Gastroesophageal sphincter (tissue), 4 donors: ENCODE data around the gene TAX1BP3. TPM values are rescaled to one million over a fixed set of nuclear protein-coding genes. Genes with fewer than 3 reads are reported as not detected.

ENCODE experiments used
- ATAC-seq: fragments of 150-250 bp; one replicate; pipeline ENCODE4 v1.9.1; 2016; ENCODE audit warnings: mild to moderate bottlenecking, moderate library complexity
- H3K27ac ChIP-seq, 4 donors: fragments of 200-600 bp; sonication (generic) in 3 of 4; 1 replicate in 3 of 4; 2 replicates in 1 of 4; pipeline ENCODE4 v1.5.1; 2016 to 2019
- H3K27me3 ChIP-seq: fragments of 200-600 bp; sonication (generic); one replicate; pipeline ENCODE4 v1.5.1; 2019
- H3K36me3 ChIP-seq, 2 donors: fragments of 200-600 bp; sonication (generic); one replicate each; pipeline ENCODE4 v1.5.1; 2019; ENCODE audit warnings: control low read depth in 1 of 2
- H3K4me1 ChIP-seq, 3 donors: fragments of 200-600 bp; sonication (generic); 1 replicate in 2 of 3; 2 replicates in 1 of 3; pipeline ENCODE4 v1.5.1; 2016 to 2019; ENCODE audit warnings: control low read depth in 2 of 3
- H3K4me3 ChIP-seq, 2 donors: fragments of 200-600 bp; sonication (generic); one replicate each; pipeline ENCODE4 v1.5.1; 2019; ENCODE audit warnings: mild to moderate bottlenecking in 1 of 2, moderate library complexity in 1 of 2
- H3K9me3 ChIP-seq, 3 donors: fragments of 200-600 bp; sonication (generic); one replicate each; pipeline ENCODE4 v1.5.1; 2017 to 2019; ENCODE audit warnings: control low read depth in 2 of 3
- EP300 ChIP-seq: sonication (generic); formaldehyde crosslinking; IDR thresholded peaks from one replicate; pipeline ENCODE4 v1.6.1; 2017; ENCODE audit warnings: antibody characterized with exemption, mild to moderate bottlenecking
- POLR2A ChIP-seq, 2 donors: fragments of 450-650 bp; IDR thresholded peaks; one replicate each; pipeline ENCODE4 v1.6.1; 2017; ENCODE audit warnings: antibody characterized with exemption in 2 of 2, mild to moderate bottlenecking in 2 of 2, moderate library complexity in 1 of 2
- POLR2AphosphoS5 ChIP-seq: sonication (generic); formaldehyde crosslinking; IDR thresholded peaks from one replicate; pipeline ENCODE4 v1.6.1; 2017; ENCODE audit warnings: antibody characterized with exemption
- WGBS, 2 donors: methylation state at CpG; one replicate each; pipeline ENCODE4 v1.1.5; 2018; ENCODE audit warnings: low coverage in 1 of 2; 5-methylcytosine and 5-hydroxymethylcytosine counted together
- total RNA-seq, 4 donors: library from RNA; depleted of rRNA; stranded (reverse); fragments of >200 nt; gene quantifications; one replicate each; pipeline ENCODE4 v1.1.0, GENCODE V29; 2016
- TF ChIP-seq, protein P1 (sequence below), 4 experiments: fragments of 200-600 bp in 2 of 4; fragments of 450-650 bp in 2 of 4; sonication (generic) in 1 of 4; IDR thresholded peaks; one replicate each; pipeline ENCODE4 v1.5.1; 2017 to 2019; ENCODE audit warnings: antibody characterized with exemption in 4 of 4, mild to moderate bottlenecking in 2 of 4, moderate library complexity in 2 of 4

TAX1BP3 gene
- total RNA-seq, 4 donors from 2014 or later, result 98.5 to 172 (median 109) TPM

DNA sequence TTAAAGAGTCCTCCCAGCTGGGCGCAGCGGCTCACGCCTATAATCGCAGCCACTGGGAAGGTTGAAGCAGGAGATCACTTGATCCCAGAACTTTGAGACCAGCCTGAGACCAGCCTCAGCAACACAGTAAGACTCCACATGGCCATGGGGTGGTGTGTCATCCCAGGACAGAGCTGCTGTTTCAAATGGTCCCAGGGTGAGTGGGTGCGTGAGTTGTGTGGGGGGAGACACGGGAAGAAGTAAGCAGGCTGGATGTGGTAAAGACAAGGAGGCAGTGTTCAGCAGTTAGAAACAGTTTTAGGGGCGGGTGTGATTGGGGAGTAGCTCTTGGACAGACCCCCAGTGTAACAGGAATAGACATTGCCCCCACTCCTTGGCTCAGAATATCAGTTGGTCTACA, 36.1 kb downstream of the TAX1BP3 start:
- ATAC-seq, result no peak
- Histone ChIP-seq H3K27ac (no peak overlapping the region), H3K4me1 (peaks cover 0 to 35% (median 12%) of the 10 kb centered on the region in 3 donors), H3K27me3 (no peaks in the 10 kb centered on the region), H3K4me3 (no peak overlapping the region), H3K36me3 (peaks cover 0 to 52% of the 10 kb centered on the region in 2 donors), H3K9me3 (no peaks in the 10 kb centered on the region)
- no peak for TF ChIP-seq EP300
- no peak for TF ChIP-seq POLR2AphosphoS5
- TF ChIP-seq POLR2A (IDR thresholded peaks at IDR 0.05), result no peak
- TF ChIP-seq, protein P1, sequence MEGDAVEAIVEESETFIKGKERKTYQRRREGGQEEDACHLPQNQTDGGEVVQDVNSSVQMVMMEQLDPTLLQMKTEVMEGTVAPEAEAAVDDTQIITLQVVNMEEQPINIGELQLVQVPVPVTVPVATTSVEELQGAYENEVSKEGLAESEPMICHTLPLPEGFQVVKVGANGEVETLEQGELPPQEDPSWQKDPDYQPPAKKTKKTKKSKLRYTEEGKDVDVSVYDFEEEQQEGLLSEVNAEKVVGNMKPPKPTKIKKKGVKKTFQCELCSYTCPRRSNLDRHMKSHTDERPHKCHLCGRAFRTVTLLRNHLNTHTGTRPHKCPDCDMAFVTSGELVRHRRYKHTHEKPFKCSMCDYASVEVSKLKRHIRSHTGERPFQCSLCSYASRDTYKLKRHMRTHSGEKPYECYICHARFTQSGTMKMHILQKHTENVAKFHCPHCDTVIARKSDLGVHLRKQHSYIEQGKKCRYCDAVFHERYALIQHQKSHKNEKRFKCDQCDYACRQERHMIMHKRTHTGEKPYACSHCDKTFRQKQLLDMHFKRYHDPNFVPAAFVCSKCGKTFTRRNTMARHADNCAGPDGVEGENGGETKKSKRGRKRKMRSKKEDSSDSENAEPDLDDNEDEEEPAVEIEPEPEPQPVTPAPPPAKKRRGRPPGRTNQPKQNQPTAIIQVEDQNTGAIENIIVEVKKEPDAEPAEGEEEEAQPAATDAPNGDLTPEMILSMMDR (IDR thresholded peaks at IDR 0.05), result no peak
- 78% methylated on average over 3 of the region's 7 CpGs; no CpG with 5 or more reads in 1 of the 2 donors for WGBS, 2 donors

DNA sequence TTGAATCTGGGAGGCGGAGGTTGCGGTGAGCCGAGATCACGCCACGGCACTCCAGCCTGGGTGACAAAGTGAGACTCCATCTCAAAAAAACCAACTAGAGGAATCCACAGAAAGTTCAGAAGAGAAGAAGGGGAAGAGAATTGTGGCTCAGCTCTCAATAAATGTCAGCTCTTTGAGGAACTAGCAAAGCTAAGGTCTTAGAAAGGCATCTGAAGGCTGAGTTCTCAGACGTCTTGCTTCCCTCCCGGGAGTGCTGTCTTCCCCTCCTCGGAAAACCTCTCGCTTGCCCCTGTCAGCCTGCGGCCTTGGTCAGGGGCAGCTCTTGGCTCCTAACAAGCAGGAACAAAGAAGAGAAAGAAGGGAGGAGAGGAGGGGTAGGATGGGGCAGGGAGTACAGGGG, 37.6 kb downstream of the TAX1BP3 start:
- 88 to 94% methylated on average over 9 to 10 of the region's 10 CpGs for WGBS, 2 donors
- Histone ChIP-seq H3K27ac (no peak overlapping the region), H3K9me3 (no peaks in the 10 kb centered on the region), H3K4me3 (no peak overlapping the region), H3K27me3 (no peaks in the 10 kb centered on the region), H3K4me1 (peaks cover 0 to 29% (median 8%) of the 10 kb centered on the region in 3 donors), H3K36me3 (peaks cover 0 to 67% of the 10 kb centered on the region in 2 donors)
- no peak for ATAC-seq
- no peak for TF ChIP-seq POLR2A (IDR thresholded peaks at IDR 0.05)
- TF ChIP-seq, protein P1 (IDR thresholded peaks at IDR 0.05), result no peak
- no peak for TF ChIP-seq EP300
- TF ChIP-seq POLR2AphosphoS5, result no peak

DNA sequence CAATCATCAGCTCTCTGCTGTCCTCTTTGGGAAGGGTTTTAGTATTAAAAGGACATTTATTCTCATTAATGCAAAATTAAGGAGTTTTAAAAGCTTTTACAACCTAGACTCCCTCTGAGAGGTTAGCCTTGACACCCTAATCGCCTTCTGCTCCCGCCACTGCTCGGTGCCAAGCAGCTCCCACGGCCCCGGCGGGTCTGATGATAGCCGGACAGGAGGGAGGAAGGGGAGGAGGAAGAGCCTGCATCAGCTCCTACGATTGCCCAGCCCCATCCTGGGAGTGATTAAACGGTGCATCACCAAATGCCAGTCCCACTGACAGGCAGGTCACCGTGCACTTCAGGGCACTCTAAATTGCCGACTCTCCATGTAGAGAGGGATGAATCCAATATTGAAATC, 40.6 kb downstream of the TAX1BP3 start:
- ATAC-seq, result no peak
- TF ChIP-seq EP300 (no peak), POLR2AphosphoS5 (no peak), POLR2A (IDR thresholded peaks at IDR 0.05) (no peak)
- TF ChIP-seq, protein P1 (IDR thresholded peaks at IDR 0.05), result no peak
- 67 to 83% methylated on average over 2 to 8 of the region's 11 CpGs for WGBS, 2 donors
- no peak overlapping the region for H3K27ac ChIP-seq
- no peaks in the 10 kb centered on the region for H3K27me3 ChIP-seq
- no peaks in the 10 kb centered on the region for H3K9me3 ChIP-seq
- H3K36me3 ChIP-seq, result peaks cover 0 to 91% of the 10 kb centered on the region in 2 donors
- peaks cover 0 to 6% (median 0%) of the 10 kb centered on the region in 3 donors for H3K4me1 ChIP-seq
- H3K4me3 ChIP-seq, result no peak overlapping the region

DNA sequence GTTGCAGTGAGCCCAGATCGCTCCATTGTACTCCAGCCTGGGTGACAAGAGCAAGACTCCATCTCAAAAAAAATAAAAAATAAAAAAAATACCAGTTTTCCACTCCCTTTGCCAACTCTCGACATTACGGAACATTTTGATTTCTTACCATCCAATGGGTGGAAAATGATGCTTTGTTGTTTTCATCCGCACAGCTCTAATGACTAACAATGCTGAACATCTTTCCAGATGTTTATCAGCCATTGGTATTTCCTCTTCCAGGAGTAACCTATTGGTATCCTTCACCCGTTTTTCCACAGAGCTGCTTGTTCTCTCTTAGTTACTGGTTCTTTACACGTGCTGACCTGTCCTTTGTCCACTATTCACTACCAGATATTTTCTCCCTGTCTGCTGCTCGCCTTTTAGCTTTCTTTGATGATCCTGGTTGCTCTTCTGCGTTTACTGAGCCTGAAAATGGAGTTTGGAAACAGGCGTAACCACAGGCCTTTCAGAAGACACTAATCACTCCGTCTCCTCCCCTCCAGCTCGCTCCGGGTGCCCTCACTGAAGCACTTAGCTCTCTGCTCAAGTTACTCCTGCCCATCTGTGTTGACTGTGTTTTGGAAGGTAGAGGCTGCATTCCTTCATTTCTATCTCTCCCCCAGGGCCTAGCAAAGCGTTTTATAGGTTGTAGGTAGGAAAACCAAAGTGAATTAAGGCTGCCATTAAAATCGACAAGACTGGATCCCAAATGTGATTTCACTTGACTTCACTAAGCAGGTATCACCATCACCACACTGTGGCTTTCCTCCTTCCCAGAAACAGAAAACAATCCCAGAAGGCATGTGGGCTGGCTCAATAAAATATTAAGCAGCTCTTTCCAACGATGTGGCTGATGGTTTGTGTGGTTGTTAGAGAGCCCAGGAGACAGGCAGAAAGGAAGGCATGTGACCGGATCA, 41.3 kb downstream of the TAX1BP3 start:
- Histone ChIP-seq H3K27me3 (no peaks in the 10 kb centered on the region), H3K4me1 (peaks cover 0 to 1% (median 0%) of the 10 kb centered on the region in 3 donors), H3K36me3 (peaks cover 0 to 94% of the 10 kb centered on the region in 2 donors), H3K4me3 (no peak overlapping the region), H3K27ac (no peak overlapping the region), H3K9me3 (no peaks in the 10 kb centered on the region)
- no peak for ATAC-seq
- TF ChIP-seq, protein P1 (IDR thresholded peaks at IDR 0.05), result no peak
- no peak for TF ChIP-seq EP300
- no peak for TF ChIP-seq POLR2A (IDR thresholded peaks at IDR 0.05)
- no peak for TF ChIP-seq POLR2AphosphoS5
- 70 to 76% methylated on average over 11 to 13 of the region's 16 CpGs for WGBS, 2 donors
